ENCODE data around the gene KANSL2.
"Not testable (repeated sequence)": the region's sequence is repeated elsewhere in the genome, so short reads cannot be mapped to it uniquely, and the experiment has no call there.

Gene KANSL2

DNA sequence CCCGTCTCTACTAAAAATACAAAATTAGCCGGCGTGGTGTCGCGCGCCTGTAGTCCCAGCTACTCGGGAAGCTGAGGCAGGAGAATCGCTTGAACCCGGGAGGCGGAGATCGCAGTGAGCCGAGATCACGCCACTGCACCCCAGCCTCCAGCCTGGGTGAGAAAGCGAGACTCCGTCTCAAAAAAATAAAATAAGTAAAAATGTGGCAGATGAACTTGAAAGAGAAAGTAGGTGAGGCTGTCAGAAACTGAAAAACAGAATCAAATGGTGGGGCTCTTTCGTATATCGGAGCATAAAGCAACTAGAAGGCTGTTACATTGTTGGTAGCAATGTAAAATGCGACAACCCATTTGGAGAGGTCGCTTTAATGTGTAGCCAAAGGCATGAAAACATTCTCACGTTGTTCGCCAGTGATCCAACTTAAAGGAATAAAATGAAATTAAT, 35.2 kb upstream of the KANSL2 start:
- H3K4me1 ChIP-seq (ENCODE audit: control insufficient read depth, low read depth, low read length), result peaks cover 2% of the 10 kb centered on the region
- H3K79me2 ChIP-seq (ENCODE audit: control insufficient read depth, insufficient read depth, low read length), result peaks cover 32% of the 10 kb centered on the region
- H3K4ac ChIP-seq (ENCODE audit: low read depth, low read length), result peak overlapping the region; percentile 88
- no peak overlapping the region for H2BK15ac ChIP-seq (replicated peaks; ENCODE audit: low read depth)
- H3K27ac ChIP-seq (ENCODE audit: low read depth, low read length), result peak overlapping the region; percentile 54
- H2AK5ac ChIP-seq (ENCODE audit: low read length), result no peak overlapping the region
- H3K27me3 ChIP-seq (ENCODE audit: insufficient read depth, low read length, poor library complexity), result no peaks in the 10 kb centered on the region
- H2BK120ac ChIP-seq (ENCODE audit: low read depth, low read length), result no peak overlapping the region
- H3K4me2 ChIP-seq (ENCODE audit: low read length), result peak overlapping the region; percentile 58
- H2BK5ac ChIP-seq (ENCODE audit: low read length), result no peak overlapping the region
- no peaks in the 10 kb centered on the region for H3K36me3 ChIP-seq (ENCODE audit: control insufficient read depth, insufficient read depth, low read length)
- peak overlapping the region; percentile 78 for H3K9ac ChIP-seq (ENCODE audit: low read length)
- peak; percentile 16 for DNase-seq
- H3K56ac ChIP-seq (ENCODE audit: low read length), result peak overlapping the region; percentile 80
- WGBS (ENCODE audit: extremely low coverage, insufficient coverage, low lambda C conversion rate), result no CpG with 5 or more reads among the region's 21 CpGs
- no peak overlapping the region for H4K8ac ChIP-seq (ENCODE audit: low read depth, low read length)
- H3K4me3 ChIP-seq (ENCODE audit: low read length), result peak overlapping the region; percentile 39
- H3K18ac ChIP-seq (ENCODE audit: low read length), result no peak overlapping the region
- peaks cover 4% of the 10 kb centered on the region for H3K79me1 ChIP-seq (ENCODE audit: low read length)
- no peak overlapping the region for H3K23ac ChIP-seq (ENCODE audit: low read length)
- H4K5ac ChIP-seq (ENCODE audit: low read length), result no peak overlapping the region

GRCh38 chr12:48716493-48717251, 34.6 kb upstream of the KANSL2 start, which contains the start of gene CCNT1:
Gene CCNT1 (minus strand): TSS chr12:48716707. CDS start chr12:48716675, 32 bp downstream.
- H3K27ac ChIP-seq (ENCODE audit: low read depth, low read length), result peak within 1 kb of the TSS; percentile 79
- H4K5ac ChIP-seq (ENCODE audit: low read length), result peak within 1 kb of the TSS; percentile 56
- peaks cover 35% of the 10 kb centered on the region for H3K79me2 ChIP-seq (ENCODE audit: control insufficient read depth, insufficient read depth, low read length)
- WGBS (ENCODE audit: extremely low coverage, insufficient coverage, low lambda C conversion rate), result no CpG with 5 or more reads among the region's 61 CpGs
- peak within 1 kb of the TSS; percentile 99 for H3K4me2 ChIP-seq (ENCODE audit: low read length)
- peaks cover 2% of the 10 kb centered on the region for H3K4me1 ChIP-seq (ENCODE audit: control insufficient read depth, low read depth, low read length)
- H3K4me3 ChIP-seq (ENCODE audit: low read length), result peak within 1 kb of the TSS; percentile 73
- H3K23ac ChIP-seq (ENCODE audit: low read length), result no peak within 1 kb of the TSS
- peak; percentile 100 for DNase-seq
- peak within 1 kb of the TSS; percentile 65 for H4K8ac ChIP-seq (ENCODE audit: low read depth, low read length)
- no peaks in the 10 kb centered on the region for H3K27me3 ChIP-seq (ENCODE audit: insufficient read depth, low read length, poor library complexity)
- H3K18ac ChIP-seq (ENCODE audit: low read length), result peak within 1 kb of the TSS; percentile 5
- H2BK15ac ChIP-seq (replicated peaks; ENCODE audit: low read depth), result no peak within 1 kb of the TSS
- peak within 1 kb of the TSS; percentile 100 for H3K9ac ChIP-seq (ENCODE audit: low read length)
- H2AK5ac ChIP-seq (ENCODE audit: low read length), result peak within 1 kb of the TSS; percentile 98
- H3K79me1 ChIP-seq (ENCODE audit: low read length), result peaks cover 4% of the 10 kb centered on the region
- peak within 1 kb of the TSS; percentile 94 for H3K56ac ChIP-seq (ENCODE audit: low read length)
- H3K36me3 ChIP-seq (ENCODE audit: control insufficient read depth, insufficient read depth, low read length), result no peaks in the 10 kb centered on the region
- no peak within 1 kb of the TSS for H2BK120ac ChIP-seq (ENCODE audit: low read depth, low read length)
- H3K4ac ChIP-seq (ENCODE audit: low read depth, low read length), result peak within 1 kb of the TSS; percentile 88
- H2BK5ac ChIP-seq (ENCODE audit: low read length), result peak within 1 kb of the TSS; percentile 20

DNA sequence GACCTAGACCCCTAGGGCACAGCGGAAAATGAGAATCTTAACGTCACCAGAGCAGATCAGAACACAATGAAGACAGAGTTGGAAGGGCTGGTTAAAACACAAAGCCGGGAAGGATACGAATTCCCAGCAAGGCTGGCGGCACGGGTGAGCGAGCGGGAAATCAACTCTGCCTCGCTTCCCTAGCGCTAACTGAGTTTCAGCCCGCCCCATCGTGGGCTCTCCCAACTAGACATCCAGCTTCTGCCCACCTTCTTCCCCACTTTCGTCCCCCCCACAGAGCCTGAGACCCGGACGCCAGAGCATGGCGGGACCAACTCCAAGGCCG, 34.1 kb upstream of the KANSL2 start:
- H2BK15ac ChIP-seq (replicated peaks; ENCODE audit: low read depth), result no peak overlapping the region
- H4K5ac ChIP-seq (ENCODE audit: low read length), result peak overlapping the region; percentile 56
- peak overlapping the region; percentile 73 for H3K4me3 ChIP-seq (ENCODE audit: low read length)
- peaks cover 2% of the 10 kb centered on the region for H3K4me1 ChIP-seq (ENCODE audit: control insufficient read depth, low read depth, low read length)
- peak overlapping the region; percentile 5 for H3K18ac ChIP-seq (ENCODE audit: low read length)
- no peak overlapping the region for H3K23ac ChIP-seq (ENCODE audit: low read length)
- no peaks in the 10 kb centered on the region for H3K36me3 ChIP-seq (ENCODE audit: control insufficient read depth, insufficient read depth, low read length)
- H3K79me1 ChIP-seq (ENCODE audit: low read length), result peaks cover 4% of the 10 kb centered on the region
- no peak overlapping the region for H2BK120ac ChIP-seq (ENCODE audit: low read depth, low read length)
- peak overlapping the region; percentile 98 for H2AK5ac ChIP-seq (ENCODE audit: low read length)
- H3K9ac ChIP-seq (ENCODE audit: low read length), result peak overlapping the region; percentile 100
- H3K4ac ChIP-seq (ENCODE audit: low read depth, low read length), result no peak overlapping the region
- peak overlapping the region; percentile 99 for H3K4me2 ChIP-seq (ENCODE audit: low read length)
- peak overlapping the region; percentile 79 for H3K27ac ChIP-seq (ENCODE audit: low read depth, low read length)
- peak overlapping the region; percentile 94 for H3K56ac ChIP-seq (ENCODE audit: low read length)
- H3K79me2 ChIP-seq (ENCODE audit: control insufficient read depth, insufficient read depth, low read length), result peaks cover 35% of the 10 kb centered on the region
- peak overlapping the region; percentile 65 for H4K8ac ChIP-seq (ENCODE audit: low read depth, low read length)
- WGBS (ENCODE audit: extremely low coverage, insufficient coverage, low lambda C conversion rate), result no CpG with 5 or more reads among the region's 17 CpGs
- DNase-seq, result no peak
- H3K27me3 ChIP-seq (ENCODE audit: insufficient read depth, low read length, poor library complexity), result no peaks in the 10 kb centered on the region
- H2BK5ac ChIP-seq (ENCODE audit: low read length), result peak overlapping the region; percentile 20

DNA sequence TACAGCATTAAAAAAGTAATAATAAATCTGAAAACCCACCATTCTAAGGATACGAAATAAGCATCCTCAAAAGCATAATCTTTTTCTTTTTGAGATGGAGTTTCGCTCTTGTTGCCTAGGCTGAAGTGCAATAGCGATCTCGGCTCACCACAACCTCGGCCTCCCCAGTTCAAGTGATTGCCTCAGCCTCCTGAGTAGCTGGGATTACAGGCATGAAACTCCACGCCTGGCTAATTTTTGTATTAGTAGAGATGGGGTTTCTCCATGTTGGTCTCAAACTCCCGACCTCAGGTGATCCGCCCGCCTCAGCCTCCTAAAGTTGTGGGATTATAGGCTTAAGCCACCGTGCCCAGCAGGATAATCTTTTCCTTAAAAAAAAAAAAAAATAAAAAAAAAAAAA, 30.2 kb upstream of the KANSL2 start:
- Histone ChIP-seq H3K4me3 (ENCODE audit: low read length) (no peak overlapping the region), H3K56ac (ENCODE audit: low read length) (no peak overlapping the region), H3K4me2 (ENCODE audit: low read length) (no peak overlapping the region), H3K79me1 (ENCODE audit: low read length) (peaks cover 6% of the 10 kb centered on the region), H2BK5ac (ENCODE audit: low read length) (no peak overlapping the region), H4K5ac (ENCODE audit: low read length) (no peak overlapping the region), H3K9ac (ENCODE audit: low read length) (no peak overlapping the region), H3K4me1 (ENCODE audit: control insufficient read depth, low read depth, low read length) (peaks cover 2% of the 10 kb centered on the region), H2BK120ac (ENCODE audit: low read depth, low read length) (no peak overlapping the region), H2AK5ac (ENCODE audit: low read length) (no peak overlapping the region), H3K18ac (ENCODE audit: low read length) (no peak overlapping the region), H3K27ac (ENCODE audit: low read depth, low read length) (no peak overlapping the region), H2BK15ac (replicated peaks; ENCODE audit: low read depth) (no peak overlapping the region), H3K4ac (ENCODE audit: low read depth, low read length) (no peak overlapping the region), H3K23ac (ENCODE audit: low read length) (no peak overlapping the region), H4K8ac (ENCODE audit: low read depth, low read length) (no peak overlapping the region), H3K27me3 (ENCODE audit: insufficient read depth, low read length, poor library complexity) (no peaks in the 10 kb centered on the region), H3K36me3 (ENCODE audit: control insufficient read depth, insufficient read depth, low read length) (no peaks in the 10 kb centered on the region), H3K79me2 (ENCODE audit: control insufficient read depth, insufficient read depth, low read length) (peaks cover 44% of the 10 kb centered on the region)
- WGBS (ENCODE audit: extremely low coverage, insufficient coverage, low lambda C conversion rate), result no CpG with 5 or more reads among the region's 10 CpGs
- DNase-seq, result no peak

DNA sequence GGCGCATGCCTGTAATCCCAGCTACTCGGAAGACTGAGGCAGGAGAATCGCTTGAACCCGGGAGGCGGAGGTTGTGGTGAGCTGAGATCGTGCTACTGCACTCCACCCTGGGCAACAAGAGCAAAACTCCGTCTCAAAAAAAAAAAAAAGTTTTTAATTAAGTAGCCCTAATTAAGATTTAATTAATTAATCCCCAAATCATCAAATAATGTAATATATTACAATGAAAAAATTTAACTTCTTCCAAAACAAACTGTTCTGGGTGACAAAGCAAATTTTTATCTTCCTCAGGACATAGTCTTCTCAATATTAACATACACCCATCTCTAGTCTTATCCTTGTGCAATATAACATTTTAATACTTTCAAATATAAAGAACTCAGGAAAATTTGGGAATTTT, 16.8 kb upstream of the KANSL2 start:
- H3K36me3 ChIP-seq (ENCODE audit: control insufficient read depth, insufficient read depth, low read length), result not testable (repeated sequence)

More for the DNA sequence above, 16.8 kb upstream of the KANSL2 start:
- H2BK15ac ChIP-seq (replicated peaks; ENCODE audit: low read depth); H3K23ac ChIP-seq (ENCODE audit: low read length); H3K27me3 ChIP-seq (ENCODE audit: insufficient read depth, low read length, poor library complexity); H4K5ac ChIP-seq (ENCODE audit: low read length); H3K4me1 ChIP-seq (ENCODE audit: control insufficient read depth, low read depth, low read length); H2BK120ac ChIP-seq (ENCODE audit: low read depth, low read length); H3K79me1 ChIP-seq (ENCODE audit: low read length); H3K4ac ChIP-seq (ENCODE audit: low read depth, low read length); H3K9ac ChIP-seq (ENCODE audit: low read length); H3K4me2 ChIP-seq (ENCODE audit: low read length); H3K4me3 ChIP-seq (ENCODE audit: low read length); H3K18ac ChIP-seq (ENCODE audit: low read length); H2AK5ac ChIP-seq (ENCODE audit: low read length); H3K56ac ChIP-seq (ENCODE audit: low read length); H3K27ac ChIP-seq (ENCODE audit: low read depth, low read length); H4K8ac ChIP-seq (ENCODE audit: low read depth, low read length); DNase-seq; H3K79me2 ChIP-seq (ENCODE audit: control insufficient read depth, insufficient read depth, low read length); H2BK5ac ChIP-seq (ENCODE audit: low read length): not testable (repeated sequence)
- no CpG with 5 or more reads among the region's 7 CpGs for WGBS (ENCODE audit: extremely low coverage, insufficient coverage, low lambda C conversion rate)
